Smooth muscle cell (in vitro differentiated cells): Measurements from ENCODE around the gene SERPINB12. TPM values are rescaled to one million over a fixed set of nuclear protein-coding genes. Genes with fewer than 3 reads are reported as not detected.

Experiments
- DNase-seq: peaks from one replicate; lab custom pipeline; 2025; ENCODE audit not compliant: unreplicated experiment; lab: John Stamatoyannopoulos, UW
- H2AFZ ChIP-seq: fragments of 200-600 bp; sonication (generic); 2 replicates; pipeline ENCODE4 v1.6.0; 2016; ENCODE audit warnings: antibody characterized with exemption, low read depth, mild to moderate bottlenecking
- H3F3A ChIP-seq: fragments of 200-600 bp; sonication (generic); 2 replicates; pipeline ENCODE4 v1.6.0; 2017; ENCODE audit warnings: antibody characterized with exemption, low read depth
- H3K27ac ChIP-seq: fragments of 200-600 bp; sonication (generic); 2 replicates; pipeline ENCODE4 v1.5.1; 2016; ENCODE audit warnings: low read depth, mild to moderate bottlenecking
- H3K27me3 ChIP-seq: fragments of 200-600 bp; sonication (generic); 2 replicates; pipeline ENCODE4 v1.6.1; 2016; ENCODE audit warnings: low read depth, mild to moderate bottlenecking
- H3K36me3 ChIP-seq: fragments of 200-600 bp; sonication (generic); 2 replicates; pipeline ENCODE4 v1.5.1; 2016; ENCODE audit warnings: low read depth
- H3K4me1 ChIP-seq: fragments of 200-600 bp; sonication (generic); 2 replicates; pipeline ENCODE4 v1.5.1; 2016; ENCODE audit warnings: low read depth
- H3K4me2 ChIP-seq: fragments of 200-600 bp; sonication (generic); 2 replicates; pipeline ENCODE4 v1.6.0; 2016; ENCODE audit warnings: mild to moderate bottlenecking
- H3K4me3 ChIP-seq: fragments of 200-600 bp; sonication (generic); 2 replicates; pipeline ENCODE4 v1.5.1; 2016; ENCODE audit warnings: mild to moderate bottlenecking
- H3K79me2 ChIP-seq: fragments of 200-600 bp; sonication (generic); 2 replicates; pipeline ENCODE4 v1.6.0; 2016; ENCODE audit warnings: low read depth, mild to moderate bottlenecking
- H3K9ac ChIP-seq: fragments of 200-600 bp; sonication (generic); 2 replicates; pipeline ENCODE4 v1.6.0; 2016; ENCODE audit warnings: low read depth
- H3K9me3 ChIP-seq: fragments of 200-600 bp; sonication (generic); replicated peaks from 2 replicates; pipeline ENCODE4 v1.5.1; 2016; ENCODE audit warnings: low read depth
- H4K20me1 ChIP-seq: fragments of 200-600 bp; sonication (generic); 2 replicates; pipeline ENCODE4 v1.6.0; 2016; ENCODE audit warnings: low read depth
- CTCF ChIP-seq: fragments of 200-600 bp; sonication (generic); IDR thresholded peaks from 2 replicates; pipeline ENCODE4 v1.5.1; 2017; ENCODE audit warnings: borderline replicate concordance, mild to moderate bottlenecking, antibody characterized with exemption; ENCODE audit not compliant: insufficient read depth, poor library complexity, severe bottlenecking
- WGBS: methylation state at CpG from one replicate; pipeline ENCODE4 v1.1.7; 2016; ENCODE audit warnings: low lambda C conversion rate; 5-methylcytosine and 5-hydroxymethylcytosine counted together
- polyA plus RNA-seq: library from polyadenylated mRNA; unstranded; fragments of >200 nt; fragmentation: Nextera tagmentation; extraction: Ambion mirVana; gene quantifications from 2 replicates; pipeline ENCODE4 v1.2.1, GENCODE V29; 2016
- total RNA-seq: library from RNA; depleted of rRNA; stranded (reverse); fragments of >200 nt; gene quantifications from 2 replicates; pipeline ENCODE4 v1.2.3, GENCODE V29; 2014

The SERPINB12 gene
- total and polyA plus RNA-seq, 2 experiments from 2014 or later = 1.3 to 16.4 TPM

- Histone ChIP-seq H3K4me2 (no peak overlapping the region), H3K9ac (no peak overlapping the region), H3K27ac (no peak overlapping the region), H3K27me3 (no peaks in the 10 kb centered on the region), H2AFZ (no peak overlapping the region), H4K20me1 (no peaks in the 10 kb centered on the region), H3K4me1 (no peaks in the 10 kb centered on the region), H3K9me3 (no peaks in the 10 kb centered on the region), H3K36me3 (no peaks in the 10 kb centered on the region), H3K79me2 (no peaks in the 10 kb centered on the region), H3F3A (no peaks in the 10 kb centered on the region), H3K4me3 (no peak overlapping the region)
- DNase-seq = no peak
- 61% methylated on average over 6 of the region's 6 CpGs for WGBS
- no peak for TF ChIP-seq CTCF
These were observed 27.8 kb upstream of the SERPINB12 start for GRCh38 chr18:63514326-63514725.

GRCh38 chr18:63514888-63515678 is 27.1 kb upstream of the SERPINB12 start:
- Histone ChIP-seq H2AFZ (no peak overlapping the region), H3K9me3 (no peaks in the 10 kb centered on the region), H3K4me1 (no peaks in the 10 kb centered on the region), H3K79me2 (no peaks in the 10 kb centered on the region), H3K27ac (no peak overlapping the region), H3K36me3 (no peaks in the 10 kb centered on the region), H3K9ac (no peak overlapping the region), H3F3A (no peaks in the 10 kb centered on the region), H4K20me1 (no peaks in the 10 kb centered on the region), H3K27me3 (no peaks in the 10 kb centered on the region), H3K4me3 (no peak overlapping the region), H3K4me2 (no peak overlapping the region)
- TF ChIP-seq CTCF = no peak
- 82% methylated on average over 9 of the region's 9 CpGs for WGBS
- DNase-seq = no peak

- Histone ChIP-seq H2AFZ (no peak overlapping the region), H3K27me3 (no peaks in the 10 kb centered on the region), H3K9ac (no peak overlapping the region)
These were observed 26.4 kb upstream of the SERPINB12 start for GRCh38 chr18:63515801-63516200.

More at GRCh38 chr18:63515801-63516200, 26.4 kb upstream of the SERPINB12 start:
- no peak for DNase-seq
- no peaks in the 10 kb centered on the region for H3K36me3 ChIP-seq
- no peaks in the 10 kb centered on the region for H3K79me2 ChIP-seq
- H3F3A ChIP-seq = no peaks in the 10 kb centered on the region
- no peak overlapping the region for H3K4me2 ChIP-seq
- no peaks in the 10 kb centered on the region for H3K4me1 ChIP-seq
- H3K9me3 ChIP-seq = no peaks in the 10 kb centered on the region
- WGBS = 60% methylated on average over 1 of the region's 1 CpG
- no peak overlapping the region for H3K27ac ChIP-seq
- TF ChIP-seq CTCF = no peak
- no peak overlapping the region for H3K4me3 ChIP-seq
- H4K20me1 ChIP-seq = no peaks in the 10 kb centered on the region
